HG03558 (cell line): Measurements from ENCODE around the gene GOLGA5.
"Not testable (repeated sequence)": the region's sequence is repeated elsewhere in the genome, so short reads cannot be mapped to it uniquely, and the experiment has no call there.

Source experiments
- ATAC-seq: cut with Tn5 transposase; IDR thresholded peaks from one replicate; pipeline ENCODE4 v1.9.1; 2021; ENCODE audit warnings: moderate number of reproducible peaks; ENCODE audit not compliant: unreplicated experiment; ENCODE audit errors: extremely low read depth

The GOLGA5 gene

DNA sequence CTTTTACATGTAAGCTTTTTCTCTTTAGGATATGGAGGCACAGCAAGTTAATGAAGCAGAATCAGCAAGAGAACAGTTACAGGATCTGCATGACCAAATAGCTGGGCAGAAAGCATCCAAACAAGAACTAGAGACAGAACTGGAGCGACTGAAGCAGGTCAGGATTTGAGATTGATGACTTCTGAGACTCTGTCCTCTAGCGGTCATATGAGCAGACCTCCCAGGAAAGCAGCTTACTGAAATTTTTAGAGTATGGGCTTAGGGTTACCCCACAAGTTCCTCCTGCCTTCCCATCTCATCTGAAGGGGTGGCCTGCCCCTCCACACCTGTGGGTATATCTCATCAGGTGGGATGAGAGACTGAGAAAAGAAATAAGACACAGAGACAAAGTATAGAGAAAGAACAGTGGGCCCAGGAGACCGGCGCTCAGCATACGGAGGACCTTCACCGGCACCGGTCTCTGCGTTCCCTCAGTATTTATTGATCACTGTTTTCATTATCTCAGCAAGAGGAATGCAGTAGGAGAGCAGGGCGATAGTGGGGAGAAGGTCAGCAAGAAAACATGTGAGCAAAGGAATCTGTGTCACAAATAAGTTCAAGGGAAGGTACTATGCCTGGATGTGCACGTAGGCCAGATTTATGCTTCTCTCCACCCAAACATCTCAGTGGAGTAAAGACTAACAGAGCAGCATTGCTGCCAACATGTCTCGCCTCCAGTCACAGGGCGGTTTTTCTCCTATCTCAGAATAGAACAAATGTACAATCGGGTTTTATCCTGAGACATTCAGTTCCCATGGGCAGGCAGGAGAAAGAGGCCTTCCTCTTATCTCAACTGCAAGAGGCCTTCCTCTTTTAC is 25.8 kb downstream of the GOLGA5 start:
- not testable (repeated sequence) for ATAC-seq

DNA sequence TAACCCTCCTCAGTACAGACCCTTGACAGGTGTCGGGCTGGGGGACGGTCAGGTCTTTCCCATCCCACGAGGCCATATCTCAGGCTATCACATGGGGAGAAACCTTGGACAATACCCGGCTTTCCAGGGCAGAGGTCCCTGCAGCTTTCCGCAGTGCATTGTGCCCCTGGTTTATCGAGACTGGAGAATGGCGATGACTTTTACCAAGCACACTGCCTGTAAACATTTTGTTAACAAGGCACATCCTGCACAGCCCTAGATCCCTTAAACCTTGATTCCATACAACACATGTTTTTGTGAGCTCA is 26.4 kb downstream of the GOLGA5 start:
- ATAC-seq, result not testable (repeated sequence)

DNA sequence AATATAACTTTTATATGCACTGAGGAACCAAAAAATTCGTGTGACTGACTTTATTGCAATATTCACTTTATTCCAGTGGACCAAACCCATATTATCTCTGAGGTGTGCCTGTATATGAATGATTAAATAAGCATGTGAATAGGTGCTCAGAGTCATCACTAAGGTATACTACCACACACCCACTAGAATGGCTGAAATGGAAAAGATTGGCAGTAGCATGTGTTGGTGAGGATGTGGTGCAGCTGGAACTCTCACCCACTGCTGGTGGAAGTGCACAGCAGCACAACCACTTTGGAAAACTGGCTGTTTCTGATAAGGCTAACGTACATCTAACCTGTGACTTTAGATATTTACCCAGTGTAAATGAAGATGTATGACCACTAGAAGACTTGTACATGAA is 36.8 kb downstream of the GOLGA5 start:
- no peak for ATAC-seq

DNA sequence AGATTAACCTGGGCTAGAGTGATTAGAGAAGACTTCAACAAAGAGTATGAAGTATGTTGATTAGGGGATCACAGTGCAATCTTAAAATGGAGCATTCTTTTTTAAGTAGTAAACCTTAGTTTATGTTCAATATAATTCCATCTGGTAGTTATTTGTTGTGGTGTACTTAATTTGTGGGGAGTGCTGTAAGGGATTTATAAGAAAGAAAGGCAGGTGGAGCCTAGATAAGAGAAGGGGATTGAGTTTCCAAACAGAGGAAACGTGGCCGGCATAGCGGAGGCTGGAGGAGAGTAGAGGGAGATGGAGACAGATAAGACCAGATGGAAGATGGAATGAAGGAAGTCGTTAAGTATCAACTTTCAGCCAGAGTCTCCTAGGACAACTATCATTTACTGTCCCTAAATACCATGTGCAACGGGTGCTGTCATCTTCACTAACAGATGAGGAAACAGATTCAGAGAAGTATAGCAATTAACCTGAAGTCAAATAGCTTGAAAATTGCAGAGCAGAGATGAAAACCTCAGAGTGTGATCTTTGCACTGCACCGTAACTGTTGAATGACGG is 38.1 kb downstream of the GOLGA5 start:
- ATAC-seq, result no peak

DNA sequence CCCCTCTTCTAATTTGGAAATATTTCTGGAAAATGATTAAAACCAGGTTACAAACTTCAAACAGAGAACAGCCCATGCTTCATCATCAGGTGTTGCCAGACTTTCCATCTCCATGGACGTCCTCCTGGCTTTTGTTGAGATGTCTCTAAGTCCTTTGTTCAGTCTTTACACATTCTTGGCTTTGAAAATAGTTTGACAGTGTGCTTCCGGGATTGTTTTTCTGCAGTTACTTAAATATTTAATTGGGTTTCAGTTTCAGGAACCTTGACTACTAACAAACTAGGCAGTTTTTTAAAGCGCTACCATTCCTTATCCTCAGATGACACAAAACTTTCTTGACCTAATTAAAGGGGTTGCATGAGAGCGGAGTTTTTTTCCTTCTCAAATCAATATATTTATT is 47.8 kb downstream of the GOLGA5 start:
- ATAC-seq, result no peak

DNA sequence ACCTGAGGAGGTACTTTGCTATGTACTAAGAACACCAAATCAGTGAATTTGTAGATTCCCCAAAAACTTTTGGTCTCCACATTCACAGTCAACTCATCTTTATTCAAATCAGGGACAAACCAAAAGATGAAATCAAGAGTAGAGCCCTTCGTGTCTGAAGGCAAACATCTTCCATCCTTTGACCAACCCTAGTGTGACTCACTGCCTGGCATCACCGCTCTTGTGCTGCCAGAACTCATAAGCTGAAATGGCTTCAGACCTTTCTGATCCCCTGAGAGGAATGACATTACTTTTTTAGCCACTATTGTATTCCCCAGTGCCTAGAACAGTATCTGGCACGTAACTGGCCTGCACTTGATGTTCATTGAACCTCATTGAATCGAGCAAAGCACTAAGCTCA is 50.1 kb downstream of the GOLGA5 start:
- no peak for ATAC-seq

DNA sequence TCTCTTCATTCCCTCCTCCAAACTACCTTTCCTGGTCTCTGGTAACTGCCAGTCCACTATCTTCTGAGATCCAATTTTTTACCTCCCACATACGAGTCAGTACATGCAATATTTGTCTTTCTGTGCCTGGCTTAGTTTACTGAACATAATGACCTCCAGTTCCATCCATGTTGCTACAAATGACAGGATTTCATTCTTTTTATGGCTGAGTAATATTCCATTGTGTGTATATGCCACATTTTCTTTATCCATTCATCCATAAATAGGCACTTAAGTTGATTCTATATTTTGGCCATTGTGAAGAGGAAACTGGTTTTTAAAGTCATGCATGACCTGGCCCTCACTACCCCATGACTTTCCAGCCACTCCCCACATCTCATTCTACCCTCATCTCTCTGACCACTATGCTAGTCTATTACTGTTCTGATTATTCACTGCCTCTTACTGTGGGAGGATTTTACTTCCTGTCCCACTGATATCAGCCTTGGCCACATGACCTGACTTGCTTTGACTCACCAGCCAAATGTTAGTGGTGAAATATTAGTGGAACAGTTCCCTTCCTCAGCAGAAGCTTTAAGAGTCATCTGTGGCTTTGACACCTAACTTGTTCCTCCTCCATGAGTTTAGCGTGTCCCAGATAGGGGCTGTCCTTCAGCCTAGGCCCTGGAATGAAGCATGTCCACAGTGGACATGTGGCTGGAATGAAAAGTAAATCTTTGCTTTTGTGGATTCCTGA is 52.2 kb downstream of the GOLGA5 start:
- ATAC-seq, result peak; percentile 74

DNA sequence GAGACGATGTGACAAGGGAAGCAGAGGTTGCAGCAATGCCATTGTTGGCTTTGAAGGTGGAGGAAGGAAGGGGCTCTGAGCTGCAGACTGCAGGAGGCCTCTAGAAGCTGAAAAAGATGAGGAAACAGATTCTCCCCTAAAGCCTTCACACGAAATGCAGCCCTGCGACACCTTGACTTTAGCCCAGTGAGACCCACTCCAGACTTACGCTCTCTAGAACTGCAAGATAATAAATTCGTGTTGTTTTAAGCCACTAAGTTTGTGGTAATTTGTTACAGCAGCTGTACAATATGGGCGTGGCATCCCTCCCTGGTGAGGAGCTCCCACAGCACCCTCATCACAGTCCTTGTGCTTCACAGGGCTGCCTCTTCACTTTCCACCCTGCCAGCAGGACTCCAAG is 53.2 kb downstream of the GOLGA5 start:
- no peak for ATAC-seq

DNA sequence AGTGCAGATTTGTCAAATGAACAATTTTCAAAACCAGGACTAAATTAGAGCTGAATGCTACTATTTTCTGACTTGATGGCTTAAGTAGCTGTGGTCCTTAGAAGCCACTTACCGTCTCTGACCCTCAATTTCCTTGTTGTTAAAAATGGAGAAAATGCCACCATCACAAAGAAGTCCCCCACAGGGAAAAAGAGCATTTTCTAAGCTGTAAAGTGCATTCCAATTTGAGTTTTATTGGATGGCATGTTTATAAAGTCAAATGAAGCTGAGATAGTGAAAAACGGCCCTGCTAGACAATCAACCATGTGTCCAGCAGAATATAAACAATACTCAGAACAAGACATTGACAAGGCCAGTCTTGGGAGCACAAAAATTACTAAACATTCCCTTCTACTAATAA is 53.6 kb downstream of the GOLGA5 start:
- no peak for ATAC-seq

DNA sequence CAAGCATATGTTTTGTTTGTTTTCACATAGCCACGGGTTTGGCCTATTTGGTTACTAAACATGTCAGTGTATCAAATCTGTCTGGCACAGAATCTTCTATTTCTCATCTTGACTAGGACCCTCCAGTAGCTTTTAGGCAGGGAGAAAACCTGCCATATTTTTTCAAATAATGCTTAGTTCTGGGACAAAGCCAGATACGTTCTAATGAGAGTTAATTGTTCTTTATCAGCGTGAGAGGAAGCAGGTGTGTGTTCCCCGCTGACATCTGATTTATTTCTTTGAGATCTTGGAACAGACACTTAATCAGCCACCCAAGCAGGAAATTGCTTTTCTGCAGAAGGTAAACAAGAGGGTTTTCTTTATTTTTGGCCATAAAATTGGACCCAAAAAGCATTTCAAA is 54.8 kb downstream of the GOLGA5 start:
- ATAC-seq, result no peak

DNA sequence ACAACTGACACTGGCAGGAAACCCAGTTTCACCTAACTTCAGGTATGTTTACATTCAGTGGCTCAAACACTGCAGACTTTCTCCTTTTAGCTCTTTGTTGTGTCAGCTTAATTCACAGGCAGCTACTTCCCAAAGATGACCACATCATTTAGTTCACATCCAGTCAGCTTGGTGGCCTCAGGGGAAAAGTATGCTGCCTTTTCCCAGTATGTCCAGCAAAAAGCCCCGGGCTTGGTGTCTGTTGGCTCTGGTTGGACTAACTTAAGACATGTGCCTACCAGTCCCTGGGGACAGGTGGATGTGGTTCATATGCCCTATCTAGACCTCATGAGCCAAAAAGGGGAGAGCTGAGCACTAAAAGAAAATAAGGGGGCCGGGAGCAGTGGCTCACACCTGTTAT is 56.4 kb downstream of the GOLGA5 start:
- ATAC-seq, result no peak

DNA sequence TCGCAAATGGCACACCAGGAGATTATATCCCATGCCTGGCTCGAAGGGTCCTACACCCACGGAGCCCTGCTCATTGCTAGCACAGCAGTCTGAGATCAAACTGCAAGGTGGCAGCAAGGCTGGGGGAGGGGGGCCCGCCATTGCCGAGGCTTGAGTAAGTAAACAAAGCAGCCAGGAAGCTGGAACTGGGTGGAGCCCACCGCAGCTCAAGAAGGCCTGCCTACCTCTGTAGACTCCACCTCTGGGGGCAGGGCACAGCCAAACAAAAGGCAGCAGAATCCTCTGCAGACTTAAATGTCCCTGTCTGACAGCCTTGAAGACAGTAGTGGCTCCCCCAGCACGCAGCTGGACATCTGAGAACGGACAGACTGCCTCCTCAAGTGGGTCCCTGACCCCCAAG is 59.0 kb downstream of the GOLGA5 start:
- not testable (repeated sequence) for ATAC-seq

DNA sequence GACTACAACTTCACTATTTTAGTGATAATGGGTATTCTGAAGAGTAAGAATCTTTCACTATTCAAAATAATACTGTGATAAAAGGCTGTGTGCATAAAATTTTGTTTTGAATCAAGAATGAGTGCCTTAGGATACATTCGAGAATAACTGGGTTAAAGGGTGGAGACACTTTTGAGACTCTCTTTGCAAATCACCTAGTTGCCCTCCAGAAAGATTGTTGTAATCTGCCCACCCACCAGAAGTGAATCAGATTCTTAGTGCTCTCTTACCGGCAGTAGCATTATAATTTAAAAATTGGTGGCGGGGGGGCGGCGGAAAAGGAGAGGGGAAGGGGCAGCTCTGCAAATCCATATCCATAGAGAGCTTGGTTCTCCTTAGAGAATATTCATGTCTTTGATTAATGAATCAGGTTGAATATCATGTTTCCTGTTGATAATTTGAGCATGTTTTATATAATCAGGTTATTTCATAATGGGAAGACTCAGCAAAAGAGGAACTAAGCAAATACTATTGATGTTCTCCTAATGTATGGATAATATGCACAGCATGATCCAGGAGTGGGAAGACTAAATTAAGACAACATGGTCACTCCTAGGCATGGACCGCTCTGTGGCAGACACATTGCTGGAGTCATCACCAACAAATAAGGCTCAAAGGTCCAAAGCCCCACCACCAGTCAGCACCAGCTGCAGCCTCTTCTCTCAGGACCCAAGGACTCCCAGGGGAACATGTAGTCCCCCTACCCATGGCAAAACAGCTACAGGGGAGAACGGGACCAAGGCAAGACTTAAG is 66.1 kb downstream of the GOLGA5 start:
- ATAC-seq, result no peak

DNA sequence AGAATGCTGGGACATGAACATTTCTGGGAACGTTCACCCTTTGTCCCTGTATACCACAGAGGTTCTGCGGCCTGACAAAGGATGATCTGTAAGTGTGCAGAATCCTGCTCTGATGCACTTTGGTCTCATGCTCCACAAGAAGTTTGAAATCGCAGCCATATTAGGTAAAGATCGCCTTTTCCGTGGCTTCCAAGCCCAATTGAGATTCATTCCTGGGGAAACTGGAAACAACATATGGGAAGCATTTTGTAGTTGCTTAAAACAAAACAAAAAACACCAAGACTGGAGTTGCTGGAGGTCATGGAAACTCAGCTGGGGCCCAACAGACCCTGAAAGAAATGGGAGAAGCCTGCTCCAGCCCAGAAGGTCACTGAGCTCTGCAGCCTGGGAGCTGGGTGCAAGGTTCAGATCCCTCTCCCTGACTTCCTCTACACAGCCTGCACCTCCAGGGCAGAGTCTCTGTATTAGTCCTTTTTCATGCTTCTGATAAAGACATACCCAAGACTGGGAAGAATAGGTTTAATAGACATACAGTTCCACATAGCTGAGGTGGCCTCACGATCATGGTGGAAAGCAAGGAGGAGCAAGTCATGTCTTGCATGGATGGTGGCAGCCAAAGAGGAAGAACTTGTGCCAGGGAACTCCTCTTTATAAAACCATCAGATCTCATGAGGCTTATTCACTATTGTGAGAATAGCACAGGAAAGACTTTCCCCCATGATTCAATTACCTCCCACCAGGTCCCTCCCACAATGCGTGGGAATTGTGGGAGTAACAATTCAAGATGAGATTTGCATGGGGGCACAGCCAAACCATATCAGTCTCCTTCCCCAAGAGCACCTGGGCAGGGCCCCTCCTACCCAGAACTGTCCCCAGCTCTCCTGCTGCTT is 68.0 kb downstream of the GOLGA5 start:
- no peak for ATAC-seq

DNA sequence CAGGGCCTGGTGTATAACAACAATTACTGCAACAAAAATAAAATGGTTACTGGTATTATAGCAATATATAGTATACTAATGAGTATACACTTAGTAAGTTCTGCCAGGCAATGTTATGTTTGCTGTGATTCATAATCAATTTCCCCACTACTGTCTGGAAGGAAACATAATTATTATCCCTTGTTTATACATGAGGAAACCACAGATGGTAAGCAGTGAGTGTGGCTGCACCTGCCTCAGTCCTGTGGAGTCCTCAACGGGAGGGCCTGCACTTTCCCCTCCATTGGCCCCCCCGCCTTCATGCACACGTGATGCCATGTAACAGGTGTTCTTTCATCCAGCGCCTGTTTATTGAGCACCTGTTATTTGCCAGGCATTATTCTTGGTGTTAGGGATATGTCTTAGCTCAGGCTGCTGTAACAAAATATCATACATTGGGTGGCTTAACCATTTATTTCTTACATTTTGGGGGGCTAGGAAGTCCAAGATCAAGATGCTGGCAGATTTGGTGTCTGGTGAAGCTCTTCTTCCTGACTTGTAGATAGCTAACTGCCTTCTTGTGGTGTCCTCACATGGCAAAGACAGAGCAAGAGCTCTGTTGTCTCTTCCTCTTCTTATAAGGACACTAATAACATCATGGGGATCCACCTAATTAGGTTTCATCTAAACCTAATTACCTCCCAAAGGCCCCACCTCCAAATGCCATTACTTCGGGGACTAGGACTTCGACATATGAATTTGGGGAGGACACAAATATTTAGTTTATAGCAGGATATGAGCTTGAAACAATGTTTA is 69.4 kb downstream of the GOLGA5 start:
- no peak for ATAC-seq

DNA sequence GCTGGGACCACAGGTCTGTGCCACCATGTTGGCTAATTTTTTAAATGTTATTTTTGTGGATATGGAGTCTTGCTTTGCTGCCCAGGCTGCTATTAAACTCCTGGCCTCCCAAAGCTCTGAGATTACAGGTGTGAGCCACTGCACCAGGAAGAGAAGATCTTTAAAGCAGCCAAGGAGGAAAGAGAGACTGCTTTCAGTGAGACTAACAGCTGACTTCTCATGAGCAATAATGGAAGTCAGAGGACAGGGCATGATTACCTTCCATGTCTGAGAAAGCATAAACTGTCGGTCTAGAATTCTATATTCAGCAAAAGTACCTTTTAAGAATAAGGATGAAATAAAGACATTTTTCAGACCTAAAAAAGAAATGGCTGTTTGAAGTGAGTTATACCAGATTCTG is 71.6 kb downstream of the GOLGA5 start:
- ATAC-seq, result no peak

DNA sequence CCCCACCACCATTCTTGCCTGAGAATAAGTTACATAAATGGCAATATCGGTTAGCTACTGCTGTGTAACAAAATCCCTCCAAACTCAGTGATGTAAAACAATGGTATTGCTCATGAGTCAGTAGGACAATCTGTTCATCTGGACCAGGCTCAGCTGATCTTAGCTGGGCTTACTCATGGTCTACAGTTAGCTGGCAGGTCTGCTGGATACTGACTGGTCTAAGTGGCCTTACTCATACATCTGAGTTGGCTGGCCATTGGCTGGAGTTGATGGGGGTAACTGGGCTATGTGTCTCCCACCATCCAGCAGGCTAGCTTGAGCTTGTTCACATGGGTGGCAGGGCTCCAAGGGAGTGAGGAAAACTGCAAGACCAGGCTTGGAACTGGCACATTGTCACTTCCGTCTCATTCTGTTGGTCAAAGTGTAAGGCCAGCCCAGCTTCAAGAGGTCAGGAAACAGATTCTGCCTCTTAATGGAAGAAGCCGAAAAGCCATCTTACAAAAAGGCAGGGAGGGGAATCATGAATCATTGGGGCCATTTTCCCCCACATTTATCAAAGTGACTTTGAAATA is 72.2 kb downstream of the GOLGA5 start:
- ATAC-seq, result no peak

DNA sequence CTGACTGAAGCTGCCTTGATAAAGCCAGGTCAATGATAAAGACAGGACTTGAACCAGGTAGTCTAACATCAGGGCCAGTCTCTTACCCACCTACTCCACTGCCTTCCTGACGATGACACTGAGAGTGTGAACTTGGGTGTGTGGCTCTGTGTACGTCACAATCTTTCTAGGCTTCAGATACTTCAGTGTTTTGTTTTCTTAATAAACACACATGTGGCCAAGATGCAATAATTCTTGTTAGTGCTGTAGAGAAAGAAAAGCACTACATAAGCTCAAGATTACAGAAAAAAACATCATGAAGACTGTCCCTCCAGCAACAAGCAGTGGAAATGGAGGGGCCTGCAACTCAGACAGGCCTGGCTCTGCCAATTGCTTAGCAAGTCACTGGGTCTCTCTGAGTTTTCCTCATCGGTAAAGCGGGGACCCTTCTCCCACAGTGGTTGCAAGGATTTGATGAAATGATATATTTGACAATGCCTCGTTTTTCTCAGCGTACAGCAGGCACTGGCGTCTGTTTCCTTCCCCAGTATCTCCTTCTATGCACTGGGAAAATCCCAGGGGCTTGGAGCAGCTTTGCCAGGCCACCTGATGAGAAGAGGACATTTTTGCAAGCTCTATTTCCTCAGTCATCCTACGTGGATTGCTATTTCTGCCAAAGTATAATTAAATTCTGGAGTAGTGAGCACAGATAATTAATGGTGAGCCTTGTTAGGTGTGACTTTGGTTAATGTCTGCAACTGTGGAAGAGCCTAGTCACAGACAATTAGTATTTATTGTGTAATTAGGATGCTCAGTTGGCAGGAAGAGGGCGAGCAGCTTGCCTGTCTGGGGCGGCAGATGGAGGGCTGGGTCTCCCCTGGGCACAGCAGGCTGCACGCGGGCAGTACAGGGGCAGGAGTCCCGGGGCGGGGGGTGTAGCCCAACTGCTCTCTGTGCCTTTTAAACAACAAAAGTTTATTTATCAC is 73.1 kb downstream of the GOLGA5 start:
- no peak for ATAC-seq
